Stimulated activated CD8-positive, alpha-beta memory T cell treated with anti-CD3 and anti-CD28 coated beads, Interleukin-2, amount 100 ng/mL, for 48 hours (primary cell): ENCODE results near the gene SORBS2.
A peak's percentile ranks its signal among the peaks of the same experiment; 100 is the strongest.

Source experiments
- DNase-seq, 2 donors: peaks; one replicate each; pipeline ENCODE4 v3.0.0-alpha.2; 2020; ENCODE audit warnings: low read depth in 2 of 2

SORBS2 gene

DNA sequence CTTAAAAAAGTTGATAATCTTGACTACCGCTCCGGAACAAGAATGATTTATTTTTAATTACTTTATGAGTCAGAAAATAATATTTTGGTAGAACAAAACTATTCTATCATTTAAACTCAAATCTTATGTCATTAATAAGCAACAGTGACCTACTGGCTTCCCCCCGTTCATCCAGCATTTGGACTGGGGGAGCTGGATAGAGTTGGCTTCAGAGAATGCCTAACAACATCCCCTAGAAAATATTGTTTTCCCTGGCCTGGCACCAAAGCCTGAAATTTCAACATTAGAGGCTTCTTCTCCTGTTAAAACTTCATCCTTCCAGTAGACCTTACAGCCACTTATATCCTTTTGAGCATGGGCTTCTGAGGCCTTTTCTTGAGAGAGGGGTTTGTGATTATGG is 221.0 kb downstream of the SORBS2 start:
- no peak for DNase-seq

DNA sequence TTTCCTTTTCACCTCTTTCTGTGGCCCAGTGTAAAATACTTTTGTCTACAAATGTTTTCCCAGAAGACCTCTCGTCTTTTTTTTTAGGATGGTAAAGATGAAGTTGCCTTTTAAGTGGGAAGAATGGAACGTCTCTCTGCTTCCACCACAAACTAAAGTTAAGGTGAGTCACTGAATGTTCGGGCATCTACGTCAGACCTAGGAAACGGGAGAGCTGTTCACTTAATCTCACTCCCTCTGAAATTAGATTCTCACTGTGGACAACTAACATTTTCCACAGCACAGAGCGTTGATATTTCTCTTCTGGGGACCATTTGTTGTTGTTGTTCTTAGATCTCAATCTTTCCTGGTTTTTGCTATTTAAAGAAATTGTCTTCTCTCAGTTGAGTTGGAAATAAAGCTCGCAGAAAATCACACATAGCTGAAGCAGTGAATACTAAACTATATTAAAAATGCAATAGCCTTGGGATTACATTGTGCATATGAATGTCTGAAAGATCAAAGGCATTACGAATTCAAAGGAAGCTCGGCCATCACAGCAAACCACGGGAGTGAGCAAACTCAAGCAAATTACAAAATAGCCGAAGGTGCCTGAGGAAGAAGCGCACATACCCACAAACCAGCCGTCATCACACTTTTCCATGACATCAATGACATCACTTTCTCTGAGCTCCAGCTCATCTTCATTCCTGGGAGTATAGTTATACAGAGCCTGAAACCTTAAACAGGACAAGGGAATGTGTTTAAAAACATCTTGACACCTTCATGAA is 222.7 kb downstream of the SORBS2 start:
- no peak for DNase-seq

- DNase-seq = peak; percentile 33 to 62
Measured at GRCh38 chr4:185587427-185588161, 224.4 kb downstream of the SORBS2 start.

GRCh38 chr4:185587030-185587426 is 225.0 kb downstream of the SORBS2 start:
- DNase-seq = no peak

GRCh38 chr4:185585211-185585610 is 226.8 kb downstream of the SORBS2 start:
- DNase-seq = no peak

DNA sequence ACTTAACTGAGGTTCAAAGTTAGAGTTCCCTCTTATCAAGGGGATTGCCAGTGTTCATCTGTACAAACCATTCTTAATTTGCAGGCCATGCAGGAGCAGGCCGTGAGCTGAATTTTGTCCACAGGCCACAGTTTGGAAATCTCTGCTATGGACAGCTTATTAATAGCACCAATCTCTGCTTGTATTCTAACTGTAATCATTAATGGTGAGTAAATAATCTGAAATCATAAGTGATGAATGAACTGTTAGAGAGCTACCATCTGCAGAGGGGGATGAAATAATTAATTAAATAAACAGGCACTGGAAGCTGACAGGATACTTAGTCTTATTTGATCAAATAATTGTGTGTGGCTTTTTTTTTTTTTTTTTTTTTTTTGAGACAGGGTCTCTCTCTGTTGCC is 228.2 kb downstream of the SORBS2 start:
- DNase-seq = no peak

DNA sequence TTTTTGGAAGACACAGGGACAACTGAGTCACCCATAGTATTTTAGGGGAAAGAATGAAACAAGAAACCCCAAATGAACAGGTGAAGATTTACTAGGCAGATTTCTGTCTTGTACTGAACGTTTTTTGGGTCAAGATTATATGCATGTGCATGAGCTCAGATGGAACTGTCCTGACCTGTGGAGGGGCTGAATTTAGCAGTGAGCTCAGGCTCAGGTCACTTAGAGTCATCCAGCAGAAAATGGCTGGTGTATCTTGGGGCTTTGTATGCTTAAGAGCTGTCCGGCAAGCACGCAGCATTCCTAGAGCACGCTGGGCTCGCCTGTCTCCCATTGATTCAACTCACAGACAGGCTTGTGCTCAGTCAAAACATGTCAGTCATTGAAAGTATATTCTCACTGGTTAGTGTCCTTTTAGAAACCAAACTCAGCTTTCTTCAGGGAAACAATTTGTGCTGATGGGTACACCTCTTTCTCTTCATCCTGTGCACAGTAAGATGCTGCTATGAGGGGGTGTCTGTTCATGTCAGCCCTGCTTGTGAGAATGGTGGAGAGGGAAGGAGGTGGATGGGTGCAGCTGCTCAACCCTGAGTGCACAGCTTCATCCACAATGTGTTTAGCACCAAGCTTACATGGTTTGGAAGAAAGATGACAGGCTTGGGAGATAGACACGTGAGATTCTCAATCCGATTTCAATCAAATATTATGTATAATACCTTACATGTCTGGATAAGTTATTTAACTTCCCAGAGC is 229.2 kb downstream of the SORBS2 start:
- DNase-seq = no peak

DNA sequence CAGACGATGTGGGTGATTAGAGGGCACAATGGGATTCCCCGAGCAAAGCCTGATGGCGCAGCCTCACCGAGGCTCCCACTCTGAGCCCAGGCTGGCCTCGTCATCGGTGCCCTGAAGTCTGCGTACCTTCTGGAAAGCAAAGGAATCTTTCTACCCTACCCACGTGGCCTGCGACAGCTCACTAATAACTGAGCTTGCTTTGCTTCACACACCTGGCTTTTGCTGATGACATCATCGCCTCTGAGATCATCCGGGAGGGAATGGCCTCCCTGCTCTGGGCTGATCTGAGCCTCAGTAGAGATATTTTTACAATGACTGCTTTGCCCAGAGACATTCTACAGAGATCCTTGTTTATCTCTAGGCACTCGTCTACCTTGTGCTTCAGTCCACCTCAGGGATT is 231.3 kb downstream of the SORBS2 start:
- no peak for DNase-seq

DNA sequence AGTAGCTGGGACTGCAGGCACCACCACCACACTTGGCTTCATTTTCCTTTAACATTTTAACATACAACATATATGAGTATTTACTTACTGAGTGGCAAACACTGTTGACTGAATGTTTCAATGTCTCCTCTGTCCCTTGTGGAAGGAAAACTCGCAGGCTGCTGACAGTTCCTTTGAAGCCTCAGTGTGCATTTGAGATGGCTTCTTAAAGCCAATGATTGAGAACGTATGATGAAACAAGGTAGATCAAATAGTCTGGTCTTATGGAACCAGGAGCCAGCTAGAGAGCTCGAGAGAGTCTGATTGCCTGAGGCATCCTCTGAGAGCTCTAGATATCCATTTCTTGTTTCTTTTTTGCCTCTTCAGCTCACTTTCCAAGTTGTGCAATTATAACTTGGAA is 233.7 kb downstream of the SORBS2 start:
- DNase-seq = no peak

GRCh38 chr4:185576962-185577950 is 234.7 kb downstream of the SORBS2 start:
- DNase-seq = no peak

GRCh38 chr4:185576314-185576961 is 235.6 kb downstream of the SORBS2 start:
- DNase-seq = no peak

GRCh38 chr4:185573651-185574199 is 238.3 kb downstream of the SORBS2 start:
- no peak for DNase-seq

DNA sequence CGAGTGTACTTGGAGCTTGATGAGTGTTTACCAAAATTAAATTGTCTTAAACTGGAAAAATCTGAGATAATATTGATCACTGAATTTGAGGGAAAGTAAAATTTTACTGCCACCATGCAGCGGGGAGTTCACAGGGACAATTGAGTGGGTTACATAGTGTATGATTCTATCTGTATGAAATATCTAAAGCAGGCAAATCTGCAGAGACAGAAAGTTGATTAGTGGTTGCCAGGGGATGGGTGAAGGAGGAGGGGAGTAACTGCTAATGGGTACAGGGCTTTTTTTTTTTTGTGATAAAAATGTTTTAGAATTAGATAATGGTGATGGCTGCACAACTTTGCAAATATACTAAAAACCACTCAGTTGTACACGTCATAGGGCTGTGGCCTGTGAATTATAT is 241.3 kb downstream of the SORBS2 start:
- no peak for DNase-seq

DNA sequence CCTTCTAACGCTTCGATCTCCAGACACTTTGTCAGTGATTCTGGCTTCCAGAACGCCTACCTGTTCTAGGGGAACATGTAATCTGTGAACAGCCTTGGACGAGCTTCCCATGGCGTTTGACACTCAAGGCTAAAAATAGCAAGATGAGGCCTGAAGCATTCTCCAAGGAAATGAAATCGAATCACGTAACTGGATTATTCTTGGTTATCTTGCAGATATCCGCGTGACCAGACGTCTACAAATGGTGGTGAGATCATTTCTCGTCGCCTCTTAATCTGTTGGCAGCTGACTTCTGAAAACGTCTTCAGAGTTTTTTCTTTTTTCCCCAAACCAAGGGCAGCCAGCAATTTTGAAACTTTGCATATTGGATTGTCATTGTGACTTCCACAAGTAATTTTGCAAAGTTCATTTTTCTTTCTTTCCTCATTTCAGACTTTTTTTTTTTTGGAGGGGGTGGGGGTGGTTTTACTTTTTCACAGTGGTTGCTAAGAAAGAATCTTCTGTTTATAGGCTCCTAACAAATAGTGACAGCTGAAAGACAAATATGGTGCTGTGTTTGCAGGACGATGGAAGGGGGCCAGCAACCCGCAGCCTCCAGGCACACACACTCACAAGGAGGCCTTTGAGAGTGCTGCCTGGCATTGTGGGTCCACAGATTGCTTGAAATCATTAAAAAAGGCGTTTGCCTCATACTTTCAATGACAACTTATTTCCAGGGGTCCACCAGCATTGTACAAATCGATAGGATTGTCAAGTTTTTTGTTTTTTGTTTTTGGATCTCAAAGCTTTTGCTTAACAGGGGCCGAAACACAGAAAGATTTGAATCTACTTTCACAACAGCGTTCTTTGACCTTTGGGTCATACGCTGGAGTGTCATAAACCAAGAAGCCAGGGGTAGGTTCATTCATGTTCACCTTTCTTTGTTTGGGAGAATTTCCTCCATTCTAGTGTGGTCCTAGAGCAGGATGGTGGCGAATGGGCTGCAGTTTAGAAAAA is 244.3 kb downstream of the SORBS2 start:
- DNase-seq = no peak

- no peak for DNase-seq
Measured at GRCh38 chr4:185566972-185567371, 245.0 kb downstream of the SORBS2 start.

DNA sequence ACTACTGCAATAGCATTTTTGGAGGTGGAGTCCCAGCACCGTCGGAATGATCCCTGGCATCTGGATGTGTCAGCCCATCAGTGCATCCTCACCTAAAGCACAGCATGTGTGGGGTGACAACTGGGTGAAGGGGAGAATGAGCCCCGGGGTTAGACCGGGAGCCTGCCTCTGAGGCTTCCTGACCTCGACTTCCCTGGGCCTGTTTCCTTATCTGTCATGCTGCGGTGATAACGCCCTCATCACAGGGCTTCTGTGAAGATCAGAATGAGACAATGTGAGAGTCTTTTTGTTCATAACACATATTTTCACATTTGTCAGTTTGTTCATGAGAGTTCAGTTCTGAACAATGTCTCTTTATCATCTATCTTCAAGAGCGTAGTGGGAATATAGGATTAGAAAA is 245.6 kb downstream of the SORBS2 start:
- DNase-seq = peak in 1 of 2 donors; percentile 23

- no peak for DNase-seq
Measured at GRCh38 chr4:185565696-185566095, 246.3 kb downstream of the SORBS2 start.

- no peak for DNase-seq
Measured at GRCh38 chr4:185564349-185564748, 247.6 kb downstream of the SORBS2 start.

GRCh38 chr4:185562531-185562930 is 249.5 kb downstream of the SORBS2 start:
- DNase-seq = no peak
